H1 (cell line): ENCODE measurements around the gene APAF1. TPM values are rescaled to one million over a fixed set of nuclear protein-coding genes. Genes with fewer than 3 reads are reported as not detected.

Source experiments
- CHD7 ChIP-seq: fragments of 300-600 bp; sonication (generic); IDR thresholded peaks from 2 replicates; pipeline ENCODE4 v1.7.1; 2012; ENCODE audit warnings: low read length, moderate library complexity, mild to moderate bottlenecking, inconsistent platforms; ENCODE audit not compliant: insufficient replicate concordance
- GTF2F1 ChIP-seq: IDR thresholded peaks from 2 replicates; pipeline ENCODE4 v1.6.1; 2012; ENCODE audit warnings: low read depth, low read length, improper control_type of control experiment, borderline replicate concordance
- KDM4A ChIP-seq: IDR thresholded peaks from one replicate; pipeline ENCODE4 v1.7.1; 2012; ENCODE audit warnings: low read depth, mild to moderate bottlenecking, moderate library complexity, low read length, inconsistent platforms; ENCODE audit not compliant: severe bottlenecking
- RAD21 ChIP-seq, 2 experiments: IDR thresholded peaks in 1 of 2; conservative IDR thresholded peaks in 1 of 2; 2 replicates each; pipeline ENCODE4 v1.6.1; 2011; ENCODE audit warnings: low read depth in 2 of 2, low read length in 2 of 2, improper control_type of control experiment in 1 of 2, inconsistent platforms in 1 of 2, mild to moderate bottlenecking in 1 of 2, moderate library complexity in 1 of 2
- RBBP5 ChIP-seq: IDR thresholded peaks from 2 replicates; pipeline ENCODE4 v1.7.1; 2012; ENCODE audit warnings: low read depth, mild to moderate bottlenecking, inconsistent platforms, low read length, moderate library complexity, borderline replicate concordance
- SIN3A ChIP-seq, 2 experiments: IDR thresholded peaks in 1 of 2; conservative IDR thresholded peaks in 1 of 2; 2 replicates each; pipeline ENCODE4 v1.6.1; 2011 to 2012; ENCODE audit warnings: low read length in 2 of 2, improper control_type of control experiment in 1 of 2, low read depth in 1 of 2, mild to moderate bottlenecking in 1 of 2
- polyA plus RNA-seq, 7 experiments: library from polyadenylated mRNA; depleted of rRNA in 3 of 7; stranded (reverse) in 5 of 7; unstranded in 2 of 7; fragments of >200 nt in 5 of 7; fragments of 200-250 nt in 2 of 7; gene quantifications; 1 replicate in 5 of 7; 2 replicates in 1 of 7; 4 replicates in 1 of 7; pipeline versions ENCODE4 v1.2.1 to v1.2.3, GENCODE V29; 2011 to 2013; ENCODE audit warnings: missing spikeins in 2 of 7, mixed read lengths in 2 of 7
- total RNA-seq: library from RNA; stranded (reverse); fragmentation: NEBNext Ultra II Directional; extraction: Animal tissue kit (Norgen Biotek cat#: 25700); gene quantifications from 2 replicates; pipeline ENCODE4 v1.2.1, GENCODE V29; 2021
- TF ChIP-seq, protein P1 (sequence below): IDR thresholded peaks from 2 replicates; pipeline ENCODE4 v1.6.1; 2012; ENCODE audit warnings: low read length, inconsistent platforms

Gene APAF1
- total and polyA plus RNA-seq, 2 of the 8 experiments (the other 6 are each of a cell fraction or from before 2014, with no cell fraction given) = 4.7 to 22.6 TPM

DNA sequence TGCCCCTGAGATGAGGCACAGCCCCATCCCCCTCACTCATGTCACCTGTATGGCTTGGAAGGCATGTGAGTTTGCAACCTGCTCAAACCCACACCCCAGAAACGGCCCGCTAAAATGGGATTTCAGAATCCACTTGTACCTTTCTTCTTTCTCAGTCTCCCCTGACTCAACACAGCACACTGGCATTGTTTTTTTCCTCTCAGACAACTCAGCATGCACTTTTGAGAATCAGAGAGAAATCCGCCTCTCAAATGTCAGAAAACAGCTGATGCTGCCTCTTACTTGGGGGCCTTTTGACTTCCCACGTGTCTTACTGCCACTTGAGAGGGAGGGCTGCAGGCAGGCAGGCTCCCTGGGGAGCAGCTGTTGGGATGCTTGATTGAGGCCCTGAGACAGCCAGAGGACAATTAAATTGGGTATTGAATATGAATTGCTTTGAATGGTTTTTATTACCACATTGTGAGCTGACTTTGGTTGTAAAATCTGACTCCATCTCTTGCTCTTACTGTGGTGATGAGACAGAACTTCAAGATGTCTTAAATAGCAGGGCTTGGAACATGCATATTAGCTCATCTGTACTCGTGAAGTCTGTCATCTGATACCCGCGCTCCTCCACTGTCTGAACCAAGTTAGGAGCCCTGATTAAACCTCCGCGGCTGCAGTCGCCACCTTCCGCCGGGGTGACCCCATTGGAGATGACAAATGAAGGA is 96.6 kb downstream of the APAF1 start (continued):
- TF ChIP-seq RAD21 (IDR thresholded peaks at IDR 0.05 in 1 of 2, conservative IDR thresholded peaks at IDR 0.05 in 1 of 2; ENCODE audit: low read depth in 2 of 2, low read length in 2 of 2) (peak in 1 of 2 experiments; percentile 17; a peak in 1 of 4 replicates), KDM4A (no peak), RBBP5 (no peak), GTF2F1 (no peak), CHD7 (no peak), SIN3A (conservative IDR thresholded peaks at IDR 0.05 in 1 of 2, IDR thresholded peaks at IDR 0.05 in 1 of 2; ENCODE audit: low read depth in 1 of 2, low read length in 2 of 2) (peak; percentile 85 to 88; a peak in 3 of 4 replicates)
- TF ChIP-seq, protein P1, sequence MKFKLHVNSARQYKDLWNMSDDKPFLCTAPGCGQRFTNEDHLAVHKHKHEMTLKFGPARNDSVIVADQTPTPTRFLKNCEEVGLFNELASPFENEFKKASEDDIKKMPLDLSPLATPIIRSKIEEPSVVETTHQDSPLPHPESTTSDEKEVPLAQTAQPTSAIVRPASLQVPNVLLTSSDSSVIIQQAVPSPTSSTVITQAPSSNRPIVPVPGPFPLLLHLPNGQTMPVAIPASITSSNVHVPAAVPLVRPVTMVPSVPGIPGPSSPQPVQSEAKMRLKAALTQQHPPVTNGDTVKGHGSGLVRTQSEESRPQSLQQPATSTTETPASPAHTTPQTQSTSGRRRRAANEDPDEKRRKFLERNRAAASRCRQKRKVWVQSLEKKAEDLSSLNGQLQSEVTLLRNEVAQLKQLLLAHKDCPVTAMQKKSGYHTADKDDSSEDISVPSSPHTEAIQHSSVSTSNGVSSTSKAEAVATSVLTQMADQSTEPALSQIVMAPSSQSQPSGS = no peak
